ENCODE results near the gene RBBP7. TPM values are rescaled to one million over a fixed set of nuclear protein-coding genes. Genes with fewer than 3 reads are reported as not detected.

Gene RBBP7
- total RNA-seq, 1 experiment from 2014 or later, result 196 TPM

- CTCF ChIA-PET, result interaction anchor here (1.0 to 1.7 kb wide), 3 partner anchors 10 to 154 kb away, joined by 4 to 8 read pairs (median 5); no protein-coding TSS in a partner anchor
- peak; percentile 76 for TF ChIP-seq CTCF (IDR thresholded peaks at IDR 0.05; ENCODE audit: unreplicated experiment)
- no TSS peak for BruUV-seq (replicated peaks)
- Mint-ChIP-seq H3K4me1 (ENCODE audit: low read depth, unreplicated experiment) (peaks cover 6% of the 10 kb centered on the region), H3K27ac (ENCODE audit: unreplicated experiment) (no peak overlapping the region), H3K9me3 (ENCODE audit: low read depth, unreplicated experiment) (no peaks in the 10 kb centered on the region), H3K27me3 (ENCODE audit: unreplicated experiment) (no peaks in the 10 kb centered on the region), H3K4me3 (ENCODE audit: low read depth, unreplicated experiment) (no peak overlapping the region), H3K36me3 (ENCODE audit: insufficient read depth, unreplicated experiment) (no peaks in the 10 kb centered on the region)
- intact Hi-C loops (cut with micrococcal nuclease; ENCODE audit: unreplicated experiment), result no loop called here
- peak; percentile 72 for DNase-seq
These were observed 22.6 kb upstream of the RBBP7 start for GRCh38 chrX:16892504-16893362.

DNA sequence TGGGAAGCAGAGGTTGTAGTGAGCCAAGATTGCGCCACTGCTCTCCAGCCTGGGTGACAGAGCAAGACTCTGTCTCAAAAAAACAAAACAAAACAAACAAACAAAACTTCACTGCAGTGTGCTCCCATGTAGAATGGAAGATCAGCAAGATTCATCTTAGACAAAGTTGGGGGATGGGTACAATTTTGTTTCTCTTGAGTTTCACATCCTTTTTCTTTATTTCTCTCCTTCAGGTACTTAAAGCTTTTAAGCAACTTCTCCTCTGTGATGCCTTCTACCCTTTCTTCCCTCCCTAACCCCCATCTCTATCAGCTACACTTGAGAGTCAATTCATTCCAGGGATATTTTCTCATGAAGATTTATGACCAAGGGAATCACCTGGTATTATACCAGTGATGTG lies 15.5 kb upstream of the RBBP7 start:
- BruUV-seq (replicated peaks), result no TSS peak
- H3K27ac Mint-ChIP-seq (ENCODE audit: unreplicated experiment), result no peak overlapping the region
- intact Hi-C loops (cut with micrococcal nuclease; ENCODE audit: unreplicated experiment), result no loop called here
- no peak overlapping the region for H3K4me3 Mint-ChIP-seq (ENCODE audit: low read depth, unreplicated experiment)
- CTCF ChIA-PET, result no interaction called here
- peaks cover 10% of the 10 kb centered on the region for H3K36me3 Mint-ChIP-seq (ENCODE audit: insufficient read depth, unreplicated experiment)
- TF ChIP-seq CTCF (IDR thresholded peaks at IDR 0.05; ENCODE audit: unreplicated experiment), result no peak
- no peaks in the 10 kb centered on the region for H3K27me3 Mint-ChIP-seq (ENCODE audit: unreplicated experiment)
- no peaks in the 10 kb centered on the region for H3K9me3 Mint-ChIP-seq (ENCODE audit: low read depth, unreplicated experiment)
- DNase-seq, result no peak
- peaks cover 9% of the 10 kb centered on the region for H3K4me1 Mint-ChIP-seq (ENCODE audit: low read depth, unreplicated experiment)

GRCh38 chrX:16883487-16883804 lies 13.3 kb upstream of the RBBP7 start:
- H3K27ac Mint-ChIP-seq (ENCODE audit: unreplicated experiment), result no peak overlapping the region
- TF ChIP-seq CTCF (IDR thresholded peaks at IDR 0.05; ENCODE audit: unreplicated experiment), result no peak
- no TSS peak for BruUV-seq (replicated peaks)
- no peak for DNase-seq
- H3K27me3 Mint-ChIP-seq (ENCODE audit: unreplicated experiment), result no peaks in the 10 kb centered on the region
- CTCF ChIA-PET, result interaction anchor here (0.7 to 3.6 kb wide), 11 partner anchors 10 to 199 kb away, joined by 3 to 77 read pairs (median 7); partner anchors contain the start of gene REPS2
- peak overlapping the region; percentile 73 for H3K4me3 Mint-ChIP-seq (ENCODE audit: low read depth, unreplicated experiment)
- peaks cover 10% of the 10 kb centered on the region for H3K36me3 Mint-ChIP-seq (ENCODE audit: insufficient read depth, unreplicated experiment)
- peaks cover 9% of the 10 kb centered on the region for H3K4me1 Mint-ChIP-seq (ENCODE audit: low read depth, unreplicated experiment)
- no peaks in the 10 kb centered on the region for H3K9me3 Mint-ChIP-seq (ENCODE audit: low read depth, unreplicated experiment)
- intact Hi-C loops (cut with micrococcal nuclease; ENCODE audit: unreplicated experiment), result loop anchor here (1.0 to 5.0 kb wide), 2 partner anchors 69 to 163 kb away; no protein-coding TSS in a partner anchor

DNA sequence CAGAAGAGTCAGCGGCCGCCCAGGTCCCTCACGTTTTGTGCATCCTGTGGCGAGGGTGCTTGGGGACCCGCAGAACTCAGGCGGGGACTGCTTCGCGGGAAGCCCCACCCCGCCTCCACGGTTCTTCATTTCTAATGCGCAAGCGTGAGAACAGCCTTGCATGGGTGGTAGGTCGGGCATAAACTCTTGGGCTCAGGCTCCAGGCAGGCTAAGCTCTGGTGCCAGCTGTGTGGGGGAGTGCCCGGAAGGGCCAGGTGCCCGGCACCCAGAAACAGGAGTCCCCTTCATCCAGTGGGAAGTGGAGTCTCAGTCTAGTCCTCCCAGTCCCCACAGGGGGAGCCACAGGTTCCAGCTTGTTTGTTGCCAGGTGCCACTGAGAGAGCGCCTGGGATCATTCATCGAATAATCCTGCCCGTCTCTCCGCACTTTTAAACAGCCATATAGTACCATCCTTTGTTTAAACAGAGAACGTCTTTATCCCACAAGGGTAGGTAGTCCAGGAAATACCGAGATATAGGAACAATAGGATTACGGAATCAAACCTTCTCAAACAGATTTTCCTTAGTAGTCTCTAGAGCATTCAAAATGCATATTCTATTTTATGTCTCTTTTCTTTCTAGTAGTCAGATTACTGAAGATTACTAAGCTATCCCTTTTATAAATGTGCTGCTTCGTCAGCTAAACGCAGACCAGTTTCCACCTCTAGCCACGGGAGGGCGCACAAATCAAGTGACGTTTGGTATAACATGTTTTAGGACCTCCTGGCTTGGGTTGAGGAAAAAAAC lies 12.7 kb upstream of the RBBP7 start:
- DNase-seq, result peak; percentile 76
- peaks cover 9% of the 10 kb centered on the region for H3K4me1 Mint-ChIP-seq (ENCODE audit: low read depth, unreplicated experiment)
- CTCF ChIA-PET, result interaction anchor here (0.7 to 3.6 kb wide), 16 partner anchors 10 to 200 kb away, joined by 3 to 77 read pairs (median 5); partner anchors contain the start of genes CTPS2 and REPS2
- peaks cover 10% of the 10 kb centered on the region for H3K36me3 Mint-ChIP-seq (ENCODE audit: insufficient read depth, unreplicated experiment)
- peak overlapping the region; percentile 50 for H3K27ac Mint-ChIP-seq (ENCODE audit: unreplicated experiment)
- intact Hi-C loops (cut with micrococcal nuclease; ENCODE audit: unreplicated experiment), result loop anchor here (1.0 to 5.0 kb wide), 2 partner anchors 69 to 163 kb away; no protein-coding TSS in a partner anchor
- no peaks in the 10 kb centered on the region for H3K9me3 Mint-ChIP-seq (ENCODE audit: low read depth, unreplicated experiment)
- BruUV-seq (replicated peaks), result no TSS peak
- H3K27me3 Mint-ChIP-seq (ENCODE audit: unreplicated experiment), result no peaks in the 10 kb centered on the region
- TF ChIP-seq CTCF (IDR thresholded peaks at IDR 0.05; ENCODE audit: unreplicated experiment), result peak; percentile 50
- H3K4me3 Mint-ChIP-seq (ENCODE audit: low read depth, unreplicated experiment), result peak overlapping the region; percentile 73
